ENCODE measurements around the gene DENND5B.
"Not testable (repeated sequence)": the region's sequence is repeated elsewhere in the genome, so short reads cannot be mapped to it uniquely, and the experiment has no call there.

DENND5B gene

DNA sequence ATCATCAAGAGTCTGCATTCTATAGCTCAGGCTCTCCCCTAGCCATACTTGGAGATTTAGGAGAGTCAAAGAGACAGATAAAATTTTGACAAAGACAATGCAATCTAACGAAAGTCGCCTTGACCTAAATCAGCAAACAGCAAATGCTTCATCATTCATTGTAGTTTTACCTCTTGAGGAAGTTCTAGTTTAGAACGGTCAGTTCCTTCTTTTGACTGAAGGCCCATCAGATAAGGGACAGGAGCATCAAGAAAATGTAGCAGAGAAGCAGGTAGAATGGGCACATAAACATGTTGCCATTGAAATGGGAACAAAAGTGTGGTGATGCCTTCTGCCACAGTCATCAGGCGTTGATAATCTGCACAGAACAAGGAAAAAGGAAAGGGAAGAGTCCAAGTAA, 130.9 kb downstream of the DENND5B start:
- no peak for DNase-seq

DNA sequence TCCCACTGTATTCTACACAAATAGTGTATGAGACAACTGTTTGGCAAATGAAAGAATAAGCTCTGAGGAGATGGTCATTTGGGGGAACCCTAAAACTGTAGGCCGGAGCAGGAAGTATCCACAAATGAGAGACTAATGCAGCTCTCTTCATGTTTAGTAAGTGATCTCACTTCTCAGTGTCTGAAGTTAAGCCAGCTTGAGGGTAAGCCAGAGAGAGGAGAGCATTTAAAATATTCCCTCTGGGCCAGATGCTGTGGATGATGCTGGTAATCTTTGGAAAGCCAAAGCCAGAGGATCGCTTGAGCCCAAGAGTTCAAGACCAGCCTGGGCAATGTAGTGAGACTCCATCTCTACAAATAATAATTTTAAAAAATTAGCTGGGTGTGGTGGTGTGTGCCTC, 134.4 kb downstream of the DENND5B start:
- DNase-seq: no peak

DNA sequence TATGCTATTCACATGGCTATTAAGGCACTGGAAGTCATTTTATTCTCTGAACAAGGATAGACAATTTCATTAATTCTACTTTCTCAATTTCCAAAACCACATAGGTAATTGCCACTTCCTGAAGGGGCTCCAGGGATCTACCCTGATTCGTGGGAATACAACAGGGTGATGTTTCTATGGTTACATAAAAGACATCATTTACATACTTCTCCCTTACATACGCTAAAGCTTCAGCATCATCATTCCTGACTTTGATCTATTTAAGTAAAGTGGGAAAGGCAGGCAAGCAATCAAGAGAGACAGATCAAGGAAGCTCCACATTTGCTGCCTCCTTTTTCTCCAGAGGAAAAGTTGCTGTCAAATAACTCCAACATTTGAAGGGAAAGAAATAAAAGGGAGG, 146.2 kb downstream of the DENND5B start:
- no peak for DNase-seq

DNA sequence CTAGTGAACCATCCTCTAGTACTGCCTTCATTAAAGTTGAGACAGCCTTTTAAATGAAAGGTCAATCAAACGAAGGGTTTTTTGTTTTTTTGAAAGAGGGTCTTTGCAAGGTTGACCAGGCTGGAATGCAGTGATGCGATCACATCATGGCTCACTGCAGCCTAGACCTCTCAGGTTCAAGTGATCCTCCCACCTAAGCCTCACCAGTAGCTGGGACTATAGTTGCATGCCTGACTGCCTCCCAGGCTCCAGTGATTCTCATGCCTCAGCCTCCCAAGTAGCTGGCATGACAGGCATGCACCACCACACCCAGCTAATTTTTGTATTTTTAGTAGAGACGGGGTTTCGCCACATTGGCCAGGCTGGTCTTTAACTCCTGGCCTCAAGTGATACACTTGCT, 150.3 kb downstream of the DENND5B start:
- DNase-seq: no peak

DNA sequence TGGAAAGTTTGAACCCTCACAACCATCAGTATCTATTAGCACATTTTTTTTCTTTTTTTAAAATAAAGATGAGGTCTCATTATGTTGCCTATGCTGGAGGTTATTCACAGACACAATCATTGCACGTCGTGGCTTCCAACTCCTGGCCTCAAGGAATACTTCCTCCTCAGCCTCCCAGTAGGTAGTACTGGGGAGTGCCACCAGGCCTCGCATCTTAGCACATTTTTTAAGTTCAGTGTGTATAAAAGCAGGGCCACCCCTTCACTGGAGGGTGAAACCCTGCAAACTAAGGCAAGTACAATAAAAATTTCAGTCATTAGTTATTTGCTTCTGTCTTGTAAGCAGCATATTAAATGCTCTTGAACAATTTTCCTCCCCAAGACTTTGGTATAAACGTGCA, 150.8 kb downstream of the DENND5B start:
- no peak for DNase-seq

DNA sequence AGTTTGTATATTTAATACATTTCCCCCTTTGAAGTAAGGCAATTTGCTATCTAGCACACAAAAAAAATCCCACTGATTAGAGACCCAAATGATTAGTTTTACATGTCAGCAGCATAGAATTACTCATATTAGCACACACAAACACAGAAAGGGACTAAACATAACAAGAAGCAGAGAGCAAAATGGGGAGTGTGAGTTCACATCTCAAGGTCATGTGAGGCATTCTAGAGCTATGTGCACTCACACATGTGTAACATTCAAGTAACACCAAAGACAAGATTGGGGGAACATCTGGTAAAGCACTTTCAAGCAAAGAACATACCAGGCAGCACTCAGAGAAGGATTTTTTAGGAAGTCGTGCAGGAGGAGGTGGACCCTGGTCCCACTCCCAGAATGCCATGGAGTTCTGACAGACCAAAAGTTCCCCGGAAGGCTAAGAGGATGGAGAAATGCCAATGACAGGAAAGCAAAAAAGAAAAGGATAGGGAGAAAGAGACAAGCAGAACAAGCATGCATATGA, 159.2 kb downstream of the DENND5B start:
- DNase-seq: no peak

DNA sequence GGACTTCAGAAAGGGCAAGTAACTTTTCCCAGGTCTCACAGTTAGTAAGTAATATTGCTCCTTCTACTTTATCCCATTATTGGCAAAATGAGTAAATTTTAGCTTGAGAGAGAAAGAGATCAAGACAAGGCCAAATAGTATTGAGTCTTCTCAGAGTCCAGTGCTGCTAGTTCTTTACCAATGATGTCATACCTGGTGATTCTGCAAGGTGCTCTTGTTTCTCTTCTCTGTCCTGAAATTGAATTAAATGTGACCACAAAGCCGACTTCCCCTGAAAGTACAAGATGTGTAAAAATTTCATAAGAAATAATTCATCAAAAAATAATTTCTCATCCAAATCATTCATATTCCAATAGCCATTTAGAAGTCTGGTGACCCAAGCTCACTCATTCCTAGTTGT, 167.5 kb downstream of the DENND5B start:
- DNase-seq: no peak

DNA sequence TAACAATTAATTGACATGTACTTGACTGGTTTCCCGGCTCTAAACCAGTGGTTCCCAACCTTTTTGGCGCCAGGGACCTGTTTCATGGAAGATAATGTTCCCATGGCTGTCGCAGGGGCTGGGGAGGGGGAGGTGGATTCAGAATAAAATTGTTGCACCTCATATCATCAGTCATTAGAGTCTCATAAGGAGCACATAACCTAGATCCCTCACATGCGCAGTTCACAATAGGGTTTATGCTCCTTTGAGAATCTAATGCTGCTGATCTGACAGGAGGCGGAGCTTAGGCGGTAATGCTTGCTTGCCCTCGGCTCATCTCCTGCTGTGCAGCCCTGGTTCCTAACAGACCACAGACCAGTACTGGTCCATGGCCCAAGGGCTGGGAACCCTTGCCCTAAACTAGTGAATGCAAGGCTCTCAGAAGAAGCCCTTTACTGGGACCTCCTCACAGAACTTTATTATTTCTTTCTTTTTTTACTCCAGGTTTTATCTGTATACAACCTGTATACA, 178.6 kb downstream of the DENND5B start:
- no peak for DNase-seq

DNA sequence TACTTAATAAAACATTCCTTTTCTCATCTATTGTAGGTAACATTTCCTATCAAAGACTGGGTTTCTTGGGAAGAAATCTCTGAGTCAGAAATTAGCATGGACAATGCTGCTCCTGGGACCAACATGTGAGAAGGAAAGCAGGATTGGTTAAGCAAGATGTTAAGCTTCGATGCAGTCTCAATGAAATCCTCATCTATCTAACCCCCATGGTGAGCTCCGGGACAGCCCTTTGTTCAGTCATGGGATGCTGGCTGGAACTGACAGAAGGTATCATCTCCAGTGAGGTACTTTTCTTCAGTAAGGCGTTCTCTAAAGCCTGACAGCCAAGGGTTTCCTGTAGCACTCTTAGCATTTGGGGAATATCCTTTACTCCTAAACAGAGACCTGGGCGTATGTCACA, 182.2 kb downstream of the DENND5B start:
- DNase-seq: no peak

DNA sequence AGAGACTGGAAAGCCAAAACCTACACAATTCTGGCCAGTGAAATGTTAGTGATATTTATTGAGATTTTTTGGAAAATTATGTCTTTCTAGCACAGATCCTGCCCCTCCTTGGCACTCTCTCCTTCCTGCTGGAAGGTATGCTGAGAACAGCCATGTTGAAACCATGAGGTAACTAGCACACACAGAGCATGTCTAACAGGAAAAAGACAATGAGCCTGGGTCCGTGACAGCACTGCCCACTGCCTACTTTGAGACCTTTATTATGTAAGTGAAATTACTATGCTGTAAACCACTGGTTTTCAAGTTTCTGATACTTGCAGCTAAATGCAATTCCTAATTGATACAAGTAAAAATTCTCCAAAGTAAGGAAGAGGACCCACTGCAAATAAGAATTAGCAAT, 183.4 kb downstream of the DENND5B start:
- no peak for DNase-seq

DNA sequence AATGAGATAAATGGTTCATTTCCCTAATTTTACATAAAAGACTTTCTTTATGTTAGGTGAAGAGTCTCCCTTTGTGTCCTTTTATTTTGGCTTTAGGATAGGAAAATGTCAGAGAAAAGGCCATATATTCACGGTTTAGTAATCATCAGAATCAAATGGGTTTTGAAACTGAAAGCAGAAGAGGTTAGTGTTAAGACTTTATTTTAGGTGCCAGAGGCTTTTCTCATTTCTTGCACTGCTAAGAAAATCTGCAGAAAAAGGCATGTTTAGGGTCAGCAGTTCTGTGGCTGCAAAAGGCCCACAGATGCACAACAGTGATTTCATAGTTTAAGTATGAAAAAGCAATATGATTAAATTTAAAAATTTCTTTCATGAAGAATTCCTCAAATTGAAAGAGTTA, 184.6 kb downstream of the DENND5B start:
- no peak for DNase-seq

DNA sequence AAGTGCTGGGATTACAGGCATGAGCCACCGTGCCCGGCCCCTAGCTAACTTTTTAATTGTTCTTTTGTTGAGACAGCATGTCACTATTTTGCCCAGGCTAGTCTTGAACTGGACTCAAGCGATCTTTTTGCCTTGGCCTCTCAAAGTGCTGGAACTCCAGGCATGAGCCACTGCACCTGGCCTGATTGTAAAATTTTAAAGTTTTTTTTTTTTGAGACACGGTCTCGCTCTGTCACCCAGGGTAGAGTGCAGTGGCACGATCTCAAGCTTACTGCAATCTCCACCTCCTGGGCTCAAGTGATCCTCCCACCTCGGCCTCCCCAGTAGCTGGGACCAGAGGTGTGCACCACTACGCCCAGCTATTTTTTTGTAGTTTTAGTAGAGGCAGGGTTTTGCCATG, 185.9 kb downstream of the DENND5B start:
- DNase-seq: no peak

DNA sequence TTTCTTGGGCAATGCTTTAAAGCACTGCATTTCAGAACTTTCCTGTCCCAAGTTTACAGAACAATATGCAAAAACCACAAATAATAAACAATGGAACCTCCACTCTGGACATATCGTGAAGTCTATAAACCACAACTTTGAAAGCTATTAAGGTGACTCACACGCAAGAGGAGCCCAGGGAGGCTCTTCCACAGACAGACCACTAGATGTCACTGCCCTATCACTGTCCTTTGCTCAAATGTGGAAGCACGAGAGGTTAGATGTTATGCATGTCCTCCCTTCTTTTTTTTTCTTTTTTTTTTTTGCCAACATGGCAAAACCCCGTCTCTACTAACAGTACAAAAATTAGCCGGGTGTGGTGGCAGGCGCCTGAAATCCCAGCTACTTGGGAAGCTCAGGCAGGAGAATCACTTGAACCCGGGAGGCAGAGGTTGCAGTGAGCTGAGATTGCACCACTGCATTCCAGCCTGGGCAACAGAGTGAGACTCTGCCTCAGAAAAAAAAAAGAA, 187.8 kb downstream of the DENND5B start:
- DNase-seq: peak; percentile 17 to 34

DNA sequence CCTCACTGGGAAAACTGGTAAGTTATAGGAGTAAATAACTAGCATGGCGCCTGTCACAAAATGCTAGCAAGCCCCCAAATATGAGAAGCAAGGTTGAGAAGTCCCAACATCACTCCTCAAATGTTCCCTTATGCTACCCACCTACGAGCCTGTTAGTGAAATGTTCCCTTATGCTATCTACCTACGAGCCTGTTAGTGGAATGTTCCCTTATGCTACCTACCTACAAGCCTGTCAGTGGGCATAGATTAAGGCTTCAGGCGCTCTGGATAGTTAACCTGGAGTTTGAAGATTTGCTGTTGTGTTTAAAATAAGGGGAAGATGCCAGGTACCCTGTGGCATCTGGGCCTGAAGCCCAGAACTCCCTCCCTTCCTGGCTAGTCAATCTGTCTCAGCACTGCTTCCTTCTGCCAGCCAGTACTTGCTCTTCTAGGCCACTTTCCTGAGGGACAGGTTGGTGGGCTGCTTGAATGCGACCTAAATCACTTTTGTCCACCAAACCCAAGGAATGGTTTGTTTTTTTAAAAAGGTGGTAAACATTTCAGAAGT, 197.9 kb downstream of the DENND5B start:
- DNase-seq: no peak

DNA sequence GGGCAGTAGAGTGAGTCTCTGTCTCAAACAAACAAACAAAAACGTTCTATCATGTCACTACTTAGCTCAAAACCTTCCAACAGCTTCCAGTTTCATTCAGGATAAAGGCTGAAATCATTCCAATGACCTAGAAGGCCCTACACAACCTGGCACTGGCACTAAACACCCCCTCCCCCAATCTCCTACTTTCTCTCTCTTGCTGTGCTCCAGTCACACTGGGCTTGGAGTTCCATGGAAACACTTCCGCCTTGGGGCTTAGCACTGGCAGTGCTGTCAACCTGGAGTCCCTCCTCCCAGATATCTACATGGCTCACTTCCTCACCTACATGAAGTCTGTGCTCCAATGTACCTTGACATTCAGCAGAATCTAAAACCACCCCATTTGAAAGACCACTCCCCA, 199.9 kb downstream of the DENND5B start:
- DNase-seq: no peak

DNA sequence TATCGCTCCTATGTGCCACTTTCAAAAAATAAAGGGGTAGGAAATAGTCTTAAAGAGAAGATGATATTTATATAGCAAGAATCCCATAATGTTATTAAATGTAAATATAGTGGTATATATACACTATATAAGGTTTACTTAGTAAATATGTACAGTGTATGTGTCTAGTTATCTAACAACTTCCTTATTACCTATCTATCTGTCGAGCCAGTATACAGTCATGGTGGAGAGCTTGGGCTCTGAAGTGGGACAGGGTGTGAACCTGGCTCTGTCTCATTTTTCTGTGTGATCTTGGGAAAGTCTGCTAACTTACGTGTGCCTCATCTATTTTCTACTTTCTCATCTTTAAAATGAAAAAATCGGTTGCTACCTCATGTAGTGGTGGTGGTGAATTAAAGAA, 202.2 kb downstream of the DENND5B start:
- DNase-seq: no peak

DNA sequence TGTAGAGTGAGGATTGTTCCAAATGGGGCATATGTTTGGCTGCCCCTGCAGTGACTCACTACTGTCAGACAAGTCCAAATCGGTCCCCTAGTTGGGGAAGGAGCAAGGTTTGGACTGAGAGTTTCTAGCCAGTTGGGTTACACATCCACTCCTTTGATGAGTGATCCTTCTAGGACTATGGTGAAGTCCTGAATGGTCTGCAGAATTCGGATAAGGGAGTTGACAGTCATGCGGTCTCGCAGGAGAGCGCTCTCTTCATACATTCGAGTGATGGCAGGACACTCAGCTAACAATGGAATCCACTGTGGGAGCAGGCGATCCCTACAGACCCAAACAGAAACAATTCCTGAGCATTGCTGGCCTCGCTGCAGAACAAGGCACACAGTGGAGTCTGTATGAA, 203.5 kb downstream of the DENND5B start:
- DNase-seq: no peak

DNA sequence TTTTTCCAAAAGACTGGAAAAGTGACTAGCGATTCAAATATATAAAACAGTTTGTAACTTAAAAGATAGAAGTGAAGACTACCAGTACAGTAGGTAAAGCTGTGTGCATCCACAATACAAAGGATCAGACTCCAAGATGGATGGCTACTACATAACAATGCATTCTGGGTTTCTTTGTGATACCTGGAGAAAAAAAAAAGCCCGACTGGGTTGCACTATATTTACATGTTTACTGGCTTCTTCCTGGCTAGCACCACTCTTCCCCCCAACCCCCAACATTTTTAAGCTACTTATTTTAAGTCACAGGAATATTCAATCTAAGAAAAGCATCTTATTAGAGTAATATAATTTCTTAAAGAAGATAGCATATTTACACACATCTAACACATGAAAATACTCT, 203.9 kb downstream of the DENND5B start:
- no peak for DNase-seq

DNA sequence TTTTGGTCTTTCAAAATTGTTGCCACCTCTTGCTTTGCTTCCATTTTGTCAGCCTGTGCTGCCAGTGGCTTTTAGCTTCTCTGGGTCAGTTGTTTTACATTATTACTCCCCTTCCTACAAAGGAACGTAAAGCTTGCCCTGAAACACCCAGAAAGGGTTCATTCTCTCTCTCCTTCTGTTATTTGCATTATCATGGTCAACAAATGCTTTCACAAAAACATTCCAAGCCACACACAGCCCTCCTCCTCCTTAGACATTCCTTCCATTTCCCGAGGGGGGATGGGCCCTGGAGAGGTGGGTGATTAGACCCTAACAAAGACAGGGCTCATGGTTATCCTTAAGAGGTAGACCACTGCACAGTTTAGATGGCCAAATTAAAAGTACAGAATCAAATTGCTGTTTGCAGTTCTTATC, 204.6 kb downstream of the DENND5B start:
- no peak for DNase-seq

DNA sequence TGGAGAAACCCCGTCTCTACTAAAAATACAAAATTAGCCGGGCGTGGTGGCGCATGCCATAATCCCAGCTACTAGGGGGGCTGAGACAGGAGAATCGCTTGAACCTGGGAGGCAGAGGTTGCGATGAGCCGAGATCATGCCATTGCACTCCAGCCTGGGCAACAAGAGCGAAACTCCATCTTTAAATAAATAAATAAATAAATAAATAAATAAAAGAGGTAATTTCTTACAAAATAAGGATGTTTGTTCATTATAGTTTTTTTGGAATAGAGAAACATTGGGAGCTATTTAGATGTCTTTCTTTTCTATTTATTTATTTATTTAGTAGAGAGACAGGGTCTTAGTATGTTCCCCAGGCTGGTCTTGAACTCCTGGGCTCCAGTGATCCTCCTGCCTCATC, 213.7 kb downstream of the DENND5B start:
- not testable (repeated sequence) for DNase-seq

DNA sequence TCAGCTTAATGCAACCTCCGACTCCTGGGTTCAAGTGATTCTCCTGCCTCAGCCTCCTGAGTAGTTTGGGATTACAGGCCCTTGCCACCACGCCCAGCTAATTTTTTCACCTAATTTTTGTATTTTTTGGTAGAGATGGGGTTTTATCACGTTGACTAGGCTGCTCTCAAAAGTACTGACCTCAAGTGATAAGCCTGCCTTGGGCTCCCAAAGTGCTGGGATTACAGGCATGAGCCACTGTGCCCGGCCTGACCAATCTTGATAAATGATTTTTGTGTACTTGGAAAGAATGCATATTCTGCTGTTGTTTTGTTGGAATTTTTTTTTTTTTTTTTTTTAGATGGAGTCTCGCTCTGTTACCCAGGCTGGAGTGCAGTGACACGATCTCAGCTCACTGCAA, 215.5 kb downstream of the DENND5B start:
- not testable (repeated sequence) for DNase-seq

DNA sequence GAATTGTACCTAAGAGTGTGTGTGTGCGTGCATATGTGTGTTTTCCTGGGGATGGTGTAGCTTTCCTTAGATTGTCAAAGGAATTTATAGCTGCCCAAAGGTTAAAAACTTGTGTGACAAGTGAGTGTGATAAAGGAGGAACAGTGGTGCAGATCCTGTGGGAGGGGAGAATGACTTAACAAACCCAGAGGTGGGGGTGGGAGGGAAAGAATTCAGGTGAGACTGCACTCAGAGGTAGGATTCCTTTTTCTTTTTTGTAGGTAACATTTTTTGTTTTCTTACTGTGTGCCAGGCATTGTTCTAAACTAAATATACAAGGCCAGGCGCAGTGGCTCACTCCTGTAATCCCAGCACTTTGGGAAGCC, 219.7 kb downstream of the DENND5B start:
- DNase-seq: no peak

DNA sequence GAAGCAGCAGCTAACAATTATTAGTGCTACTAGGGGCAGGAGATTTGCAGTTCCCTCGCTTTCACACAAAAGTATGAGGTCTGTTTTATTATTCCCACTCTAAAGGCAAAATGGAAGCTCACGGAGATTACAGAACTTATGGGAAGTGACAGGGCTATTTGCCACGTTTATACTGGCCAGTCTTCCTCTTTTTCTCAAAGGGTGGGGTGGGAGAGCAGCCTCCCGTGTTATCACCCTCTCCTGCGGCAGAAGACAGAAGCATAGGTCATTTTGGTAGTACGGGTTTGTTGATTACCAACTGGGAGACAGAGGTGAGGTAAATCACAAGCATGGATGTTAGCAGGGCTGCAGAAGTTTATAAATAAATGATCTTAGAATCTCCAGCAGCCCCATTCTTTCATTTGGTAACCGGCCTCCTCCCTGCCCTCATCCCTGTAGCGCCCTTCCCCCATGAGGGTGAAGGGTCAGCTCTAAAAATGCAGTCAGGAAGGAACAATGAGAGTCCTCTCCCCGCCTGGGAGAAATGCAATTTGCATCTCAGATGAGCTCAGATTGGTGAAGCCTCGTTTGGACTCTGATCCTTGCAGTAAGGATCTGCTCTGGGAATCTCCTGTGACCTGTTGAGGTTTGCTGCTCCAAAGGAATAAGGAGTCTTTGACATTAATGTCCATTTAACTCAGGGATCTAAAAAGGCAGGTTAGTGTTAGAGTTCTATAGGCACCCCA, 220.2 kb downstream of the DENND5B start:
- no peak for DNase-seq

DNA sequence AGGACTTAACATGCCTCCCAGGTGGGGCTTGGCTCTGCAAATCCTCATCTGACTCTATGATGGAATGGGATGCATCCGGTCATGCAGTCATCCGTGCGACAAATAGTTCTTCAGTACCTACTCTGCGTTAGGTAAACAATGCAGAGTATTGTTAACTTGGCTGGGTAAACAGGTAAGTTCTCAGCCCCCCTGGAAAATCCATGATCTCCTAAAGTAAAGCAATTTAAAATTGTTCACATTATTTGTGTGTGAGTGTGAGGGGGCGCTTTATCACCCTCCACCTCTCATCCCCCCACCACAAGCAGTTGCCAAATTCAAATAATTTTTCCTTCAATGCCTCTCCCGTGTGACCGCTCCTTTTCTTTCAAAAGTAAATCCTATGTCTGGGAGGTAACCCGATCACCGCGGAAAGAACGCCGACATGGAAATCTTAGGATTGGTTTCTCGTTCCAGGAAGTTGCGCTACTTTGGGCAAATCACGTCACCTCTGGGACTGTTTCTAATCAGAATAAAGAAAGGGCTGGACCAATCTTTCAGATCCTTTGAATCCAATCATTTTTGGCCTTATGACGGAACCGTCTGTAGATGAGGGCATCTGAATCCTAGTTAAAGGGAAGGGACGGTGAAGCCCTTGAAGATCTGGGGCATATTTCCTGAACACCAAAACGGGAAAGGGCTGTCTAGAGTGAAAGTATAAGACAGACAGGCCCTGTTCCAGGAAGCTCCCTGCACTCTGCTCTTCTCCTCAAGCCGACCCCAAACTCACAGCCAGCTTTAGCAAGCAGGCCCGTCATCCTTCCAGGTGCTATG, 221.0 kb downstream of the DENND5B start:
- DNase-seq: no peak
